ENCODE results near the gene RAD21L1.

The RAD21L1 gene

DNA sequence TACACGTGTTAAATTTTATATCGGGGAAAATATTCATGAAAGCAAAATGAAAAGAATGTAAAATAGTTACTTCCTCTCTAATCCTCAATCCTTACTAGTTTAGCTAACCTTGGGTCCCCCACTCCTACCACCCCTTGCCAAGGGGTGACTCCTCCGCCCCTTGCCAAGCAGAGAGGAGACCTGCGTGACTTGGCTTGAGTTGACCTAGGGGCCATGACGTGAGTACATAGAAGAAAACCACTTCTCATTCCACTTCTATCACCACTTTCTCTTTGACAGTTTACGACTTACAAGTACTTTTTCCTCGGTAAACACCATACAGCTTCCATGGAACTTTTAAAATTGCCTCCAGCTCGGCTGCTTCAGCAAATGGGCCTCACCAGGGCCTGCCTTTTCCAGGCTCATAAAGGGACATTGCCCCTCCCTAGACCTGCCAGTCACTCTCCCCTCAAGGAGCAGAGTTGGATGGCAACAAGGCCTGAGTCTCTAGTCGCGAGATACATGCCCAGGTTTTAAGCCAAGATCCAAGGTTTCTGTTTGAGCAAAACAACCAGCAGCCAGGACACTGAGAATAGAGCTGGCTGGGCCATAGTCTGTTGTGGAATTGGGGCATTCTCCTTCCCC lies 73.2 kb downstream of the RAD21L1 start:
- Histone ChIP-seq H3K9ac (no peak overlapping the region), H3K4me1 (ENCODE audit: low read depth, poor library complexity, severe bottlenecking) (no peaks in the 10 kb centered on the region), H3K4me3 (IDR thresholded peaks at IDR 0.05; ENCODE audit: insufficient read depth, low read depth, low read length) (no peak overlapping the region), H3K79me2 (ENCODE audit: insufficient read depth, low read depth) (no peaks in the 10 kb centered on the region), H2AFZ (ENCODE audit: low read depth) (no peak overlapping the region), H3K27me3 (ENCODE audit: insufficient read depth, low read depth) (no peaks in the 10 kb centered on the region), H3K36me3 (ENCODE audit: insufficient read depth) (no peaks in the 10 kb centered on the region), H4K20me1 (ENCODE audit: insufficient read depth) (no peaks in the 10 kb centered on the region), H3K27ac (no peak overlapping the region), H3K4me2 (no peak overlapping the region)
- TF ChIP-seq, protein P1, sequence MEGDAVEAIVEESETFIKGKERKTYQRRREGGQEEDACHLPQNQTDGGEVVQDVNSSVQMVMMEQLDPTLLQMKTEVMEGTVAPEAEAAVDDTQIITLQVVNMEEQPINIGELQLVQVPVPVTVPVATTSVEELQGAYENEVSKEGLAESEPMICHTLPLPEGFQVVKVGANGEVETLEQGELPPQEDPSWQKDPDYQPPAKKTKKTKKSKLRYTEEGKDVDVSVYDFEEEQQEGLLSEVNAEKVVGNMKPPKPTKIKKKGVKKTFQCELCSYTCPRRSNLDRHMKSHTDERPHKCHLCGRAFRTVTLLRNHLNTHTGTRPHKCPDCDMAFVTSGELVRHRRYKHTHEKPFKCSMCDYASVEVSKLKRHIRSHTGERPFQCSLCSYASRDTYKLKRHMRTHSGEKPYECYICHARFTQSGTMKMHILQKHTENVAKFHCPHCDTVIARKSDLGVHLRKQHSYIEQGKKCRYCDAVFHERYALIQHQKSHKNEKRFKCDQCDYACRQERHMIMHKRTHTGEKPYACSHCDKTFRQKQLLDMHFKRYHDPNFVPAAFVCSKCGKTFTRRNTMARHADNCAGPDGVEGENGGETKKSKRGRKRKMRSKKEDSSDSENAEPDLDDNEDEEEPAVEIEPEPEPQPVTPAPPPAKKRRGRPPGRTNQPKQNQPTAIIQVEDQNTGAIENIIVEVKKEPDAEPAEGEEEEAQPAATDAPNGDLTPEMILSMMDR (conservative IDR thresholded peaks at IDR 0.05; ENCODE audit: low read depth, low read length), result no peak

DNA sequence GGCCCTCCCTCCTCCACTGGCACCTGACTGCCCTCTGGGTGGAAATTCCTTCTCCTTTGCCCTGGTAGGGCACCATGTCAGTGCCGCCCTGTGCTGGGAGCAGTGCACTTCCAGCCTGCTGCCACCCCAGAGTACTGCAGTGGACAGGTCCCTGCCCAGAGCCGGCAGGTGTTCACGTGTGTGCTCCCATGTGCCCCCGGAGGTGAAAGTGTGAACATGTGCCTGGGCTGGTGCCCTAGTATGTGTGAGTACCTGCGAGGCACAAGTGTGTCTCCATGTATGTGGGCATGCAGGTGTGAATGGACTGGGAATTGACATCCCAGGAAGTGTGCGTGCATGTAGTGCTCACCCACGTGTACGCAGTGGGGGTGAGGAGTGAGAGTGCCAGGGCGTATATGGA lies 73.7 kb downstream of the RAD21L1 start:
- Histone ChIP-seq H2AFZ (ENCODE audit: low read depth) (no peak overlapping the region), H3K9ac (no peak overlapping the region), H4K20me1 (ENCODE audit: insufficient read depth) (no peaks in the 10 kb centered on the region), H3K36me3 (ENCODE audit: insufficient read depth) (no peaks in the 10 kb centered on the region), H3K27me3 (ENCODE audit: insufficient read depth, low read depth) (no peaks in the 10 kb centered on the region), H3K79me2 (ENCODE audit: insufficient read depth, low read depth) (no peaks in the 10 kb centered on the region), H3K27ac (no peak overlapping the region), H3K4me2 (no peak overlapping the region), H3K4me1 (ENCODE audit: low read depth, poor library complexity, severe bottlenecking) (no peaks in the 10 kb centered on the region), H3K4me3 (IDR thresholded peaks at IDR 0.05; ENCODE audit: insufficient read depth, low read depth, low read length) (no peak overlapping the region)
- TF ChIP-seq, protein P1 (conservative IDR thresholded peaks at IDR 0.05; ENCODE audit: low read depth, low read length), result 0 out of 2 replicates have a peak, but pooled peaks have one; percentile 17

DNA sequence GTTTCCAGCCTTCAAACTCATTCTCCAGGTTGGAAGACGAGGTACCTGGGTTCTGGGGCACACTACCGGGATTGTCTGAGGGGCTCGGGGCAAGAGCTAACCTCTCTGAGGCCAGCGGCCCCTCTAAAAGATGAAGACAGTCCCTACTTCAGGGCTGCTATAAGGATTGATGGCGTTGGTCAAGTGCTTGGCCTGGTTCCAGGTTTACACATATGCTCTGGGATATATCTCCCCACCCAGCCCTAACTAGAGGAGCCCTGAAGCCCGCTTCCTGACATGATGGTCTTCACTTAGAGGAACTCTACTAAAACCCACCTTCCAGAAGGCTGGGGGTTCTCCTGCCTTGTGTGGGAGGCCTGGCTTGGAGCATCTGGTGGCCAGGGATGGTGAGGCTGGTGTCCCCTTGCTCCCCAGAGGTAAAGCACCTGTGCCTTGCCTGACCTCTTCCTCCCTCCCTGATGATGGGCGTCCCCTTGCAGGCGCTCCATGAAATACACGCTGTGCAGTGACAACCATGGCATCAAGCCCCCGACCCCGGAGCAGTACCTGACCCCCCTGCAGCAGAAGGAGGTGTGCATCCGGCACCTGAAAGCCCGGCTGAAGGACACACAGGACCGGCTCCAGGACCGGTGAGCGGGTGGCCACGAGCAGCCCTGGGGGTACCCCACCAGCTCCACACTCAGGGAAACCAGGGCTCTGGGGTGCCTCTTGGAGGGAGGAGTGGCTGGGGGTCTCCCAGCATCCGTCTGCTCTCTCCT lies 74.4 kb downstream of the RAD21L1 start:
- Histone ChIP-seq H3K36me3 (ENCODE audit: insufficient read depth) (no peaks in the 10 kb centered on the region), H4K20me1 (ENCODE audit: insufficient read depth) (no peaks in the 10 kb centered on the region), H3K4me2 (no peak overlapping the region), H2AFZ (ENCODE audit: low read depth) (no peak overlapping the region), H3K27me3 (ENCODE audit: insufficient read depth, low read depth) (no peaks in the 10 kb centered on the region), H3K9ac (no peak overlapping the region), H3K4me3 (IDR thresholded peaks at IDR 0.05; ENCODE audit: insufficient read depth, low read depth, low read length) (no peak overlapping the region), H3K27ac (no peak overlapping the region), H3K4me1 (ENCODE audit: low read depth, poor library complexity, severe bottlenecking) (no peaks in the 10 kb centered on the region), H3K79me2 (ENCODE audit: insufficient read depth, low read depth) (no peaks in the 10 kb centered on the region)
- TF ChIP-seq, protein P1 (conservative IDR thresholded peaks at IDR 0.05; ENCODE audit: low read depth, low read length), result no peak

DNA sequence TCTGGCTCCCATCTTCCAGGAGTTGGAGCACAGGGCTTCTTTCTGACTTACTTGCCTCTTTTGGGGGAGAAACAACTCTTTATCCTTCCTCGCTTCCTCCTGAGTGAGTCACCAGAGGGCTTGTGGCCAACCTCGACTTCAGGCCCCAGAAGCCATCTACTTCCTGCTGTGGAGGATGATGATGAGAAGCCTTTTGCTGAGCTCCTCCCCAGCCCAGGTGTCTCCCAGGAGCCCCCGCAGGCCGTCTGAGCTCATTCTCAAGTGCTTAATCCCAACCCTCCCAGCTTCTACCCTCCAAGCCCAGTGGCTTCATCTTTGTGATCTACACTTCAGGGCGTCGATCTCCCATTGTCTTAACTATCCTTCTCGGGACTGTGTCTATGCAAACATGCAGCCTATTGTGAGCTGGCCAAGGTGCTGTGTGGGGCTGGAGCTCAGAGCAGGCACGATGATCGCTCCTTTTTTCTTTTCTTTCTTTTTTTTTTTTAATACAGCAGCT lies 75.2 kb downstream of the RAD21L1 start:
- Histone ChIP-seq H3K27me3 (ENCODE audit: insufficient read depth, low read depth) (no peaks in the 10 kb centered on the region), H3K36me3 (ENCODE audit: insufficient read depth) (no peaks in the 10 kb centered on the region), H3K4me1 (ENCODE audit: low read depth, poor library complexity, severe bottlenecking) (no peaks in the 10 kb centered on the region), H3K9ac (no peak overlapping the region), H2AFZ (ENCODE audit: low read depth) (no peak overlapping the region), H3K4me2 (no peak overlapping the region), H3K79me2 (ENCODE audit: insufficient read depth, low read depth) (no peaks in the 10 kb centered on the region), H3K4me3 (IDR thresholded peaks at IDR 0.05; ENCODE audit: insufficient read depth, low read depth, low read length) (no peak overlapping the region), H3K27ac (no peak overlapping the region), H4K20me1 (ENCODE audit: insufficient read depth) (no peaks in the 10 kb centered on the region)
- TF ChIP-seq, protein P1 (conservative IDR thresholded peaks at IDR 0.05; ENCODE audit: low read depth, low read length), result no peak
